ENCODE data around the gene UBA52.
"Not testable (repeated sequence)": the region's sequence is repeated elsewhere in the genome, so short reads cannot be mapped to it uniquely, and the experiment has no call there.

The UBA52 gene

DNA sequence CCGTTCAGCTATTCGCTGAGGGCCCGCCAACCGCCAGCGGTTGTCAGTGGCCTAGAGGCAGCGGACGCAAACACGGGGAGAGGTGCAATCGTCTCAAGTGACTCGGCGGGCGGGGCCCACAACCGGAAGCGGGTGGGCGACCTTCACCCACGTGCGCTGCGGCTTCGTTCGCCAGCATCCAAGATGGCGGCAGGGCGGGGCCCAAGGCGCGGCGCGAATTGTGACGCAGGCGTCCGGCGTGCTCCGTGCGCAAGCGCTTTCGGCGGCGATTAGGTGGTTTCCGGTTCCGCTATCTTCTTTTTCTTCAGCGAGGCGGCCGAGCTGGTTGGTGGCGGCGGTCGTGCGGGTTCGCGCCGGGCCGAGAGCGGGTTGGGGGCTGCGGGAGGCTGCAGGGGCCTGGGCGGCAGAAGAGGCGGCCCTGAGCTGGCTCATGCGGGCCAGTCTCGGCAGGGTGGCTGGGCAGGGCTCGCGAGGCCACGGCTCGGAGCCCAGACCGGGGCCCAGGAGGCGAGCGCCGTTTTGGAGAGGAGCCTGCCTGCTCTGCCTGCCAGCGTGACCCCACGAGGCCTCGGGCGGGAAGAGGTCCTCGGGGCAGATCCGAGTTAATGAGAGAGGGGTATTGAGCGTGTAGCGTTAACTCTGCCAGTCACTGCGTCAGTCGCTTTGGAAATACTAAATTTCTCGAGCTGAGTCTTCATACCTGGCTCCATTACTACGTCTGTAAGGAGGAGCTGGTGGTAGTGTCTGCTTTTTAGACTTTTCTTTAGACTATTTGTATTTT, at the start of gene UBA52:
Gene UBA52 (plus strand): TSS at position 294 of the 781 bp plus-strand sequence. CDS start 1,444 bp downstream, outside the sequence.
- H3K4me3 Mint-ChIP-seq, result peak within 1 kb of the TSS; percentile 93 to 95
- no peaks in the 10 kb centered on the region for H3K9me3 Mint-ChIP-seq
- peak within 1 kb of the TSS; percentile 99 for H3K27ac Mint-ChIP-seq
- H3K4me1 Mint-ChIP-seq, result peaks cover 22 to 36% of the 10 kb centered on the region in 2 donors
- ATAC-seq (replicated peaks) (peak; percentile 96), DNase-seq (peak; percentile 99)
- H3K27me3 Mint-ChIP-seq, result no peaks in the 10 kb centered on the region
- peaks cover 60 to 69% of the 10 kb centered on the region in 2 donors for H3K36me3 Mint-ChIP-seq

DNA sequence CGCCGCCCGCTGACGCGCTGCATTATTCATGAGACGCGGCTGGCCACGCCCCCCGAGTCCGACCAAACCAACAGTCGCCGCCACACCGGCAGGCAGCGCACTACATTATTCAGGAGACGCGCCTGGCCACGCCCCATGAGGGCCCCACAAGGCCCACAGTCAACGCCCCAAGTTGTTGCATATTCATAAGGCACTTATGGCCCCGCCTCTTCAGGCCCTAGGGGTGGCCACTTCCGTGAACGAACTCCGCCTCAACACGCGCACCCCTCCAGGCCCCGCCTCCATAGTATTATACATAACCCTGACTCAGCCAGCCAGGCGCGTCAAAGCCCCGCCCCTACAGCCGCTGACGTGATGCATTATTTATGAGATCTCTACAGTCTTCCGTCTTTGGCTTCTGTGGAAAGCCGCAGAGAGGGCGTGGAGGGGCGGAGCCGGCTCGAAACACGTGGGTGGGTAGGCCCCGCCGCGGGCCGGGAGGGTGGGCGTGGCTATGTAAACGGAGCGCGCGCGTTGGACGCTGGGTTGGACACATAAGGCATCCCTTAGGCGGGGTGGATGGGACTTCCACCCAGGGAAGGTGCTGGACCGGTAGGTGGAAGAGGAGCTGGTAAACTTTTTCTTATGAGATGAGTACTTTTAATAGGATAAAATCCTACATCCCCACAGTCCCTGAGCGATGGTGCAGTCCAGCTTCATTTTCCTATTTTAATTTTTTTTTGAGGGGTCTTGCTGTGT, 49.4 kb upstream of the UBA52 start:
- Mint-ChIP-seq H3K27me3 (no peaks in the 10 kb centered on the region), H3K4me3 (peak overlapping the region; percentile 92 to 95), H3K9me3 (no peaks in the 10 kb centered on the region), H3K27ac (peak overlapping the region; percentile 99), H3K36me3 (peaks cover 2 to 9% of the 10 kb centered on the region in 2 donors), H3K4me1 (peaks cover 16 to 33% of the 10 kb centered on the region in 2 donors)
- DNase-seq (peak; percentile 100), ATAC-seq (replicated peaks) (peak; percentile 89 to 91)

- not testable (repeated sequence) for H3K36me3 Mint-ChIP-seq, H3K27me3 Mint-ChIP-seq
Measured at GRCh38 chr19:18522862-18523440, 48.7 kb upstream of the UBA52 start.

DNA sequence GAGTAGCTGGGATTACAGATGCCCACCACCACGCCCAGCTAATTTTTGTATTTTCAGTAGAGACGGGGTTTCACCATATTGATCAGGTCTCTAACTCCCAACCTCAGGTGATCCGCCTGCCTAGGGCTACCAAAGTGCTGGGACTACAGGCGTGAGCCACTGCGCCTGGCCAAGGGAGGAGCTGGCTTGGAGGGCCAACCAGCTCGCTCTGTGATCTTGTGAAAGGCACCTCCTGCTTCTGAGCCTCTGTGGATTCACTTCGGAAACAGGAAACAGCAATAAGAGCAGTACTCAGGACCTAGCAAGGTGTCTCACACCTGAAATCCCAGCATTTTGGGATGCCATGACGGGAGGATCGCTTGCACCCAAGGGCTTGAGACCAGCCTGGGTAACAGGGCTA, 47.8 kb upstream of the UBA52 start:
- Mint-ChIP-seq H3K27me3 (no peaks in the 10 kb centered on the region), H3K9me3 (no peaks in the 10 kb centered on the region), H3K4me1 (peaks cover 12 to 19% of the 10 kb centered on the region in 2 donors), H3K27ac (peak overlapping the region; percentile 65), H3K36me3 (peaks cover 2 to 9% of the 10 kb centered on the region in 2 donors), H3K4me3 (peak overlapping the region in 1 of 2 donors; percentile 28)
- DNase-seq (no peak), ATAC-seq (replicated peaks) (no peak)

More at GRCh38 chr19:18522862-18523440, 48.7 kb upstream of the UBA52 start:
- peaks cover 14 to 28% of the 10 kb centered on the region in 2 donors for H3K4me1 Mint-ChIP-seq
- peak overlapping the region; percentile 99 for H3K27ac Mint-ChIP-seq
- not testable (repeated sequence) for H3K9me3 Mint-ChIP-seq; ATAC-seq (replicated peaks); DNase-seq
- peak overlapping the region; percentile 92 to 95 for H3K4me3 Mint-ChIP-seq

GRCh38 chr19:18526316-18526715, 45.3 kb upstream of the UBA52 start:
- Mint-ChIP-seq H3K4me1 (peaks cover 1 to 5% of the 10 kb centered on the region in 2 donors), H3K27ac (no peak overlapping the region), H3K36me3 (peaks cover 0 to 6% of the 10 kb centered on the region in 2 donors), H3K27me3 (no peaks in the 10 kb centered on the region), H3K9me3 (no peaks in the 10 kb centered on the region), H3K4me3 (no peak overlapping the region)
- DNase-seq, result no peak
- ATAC-seq (replicated peaks), result no peak

DNA sequence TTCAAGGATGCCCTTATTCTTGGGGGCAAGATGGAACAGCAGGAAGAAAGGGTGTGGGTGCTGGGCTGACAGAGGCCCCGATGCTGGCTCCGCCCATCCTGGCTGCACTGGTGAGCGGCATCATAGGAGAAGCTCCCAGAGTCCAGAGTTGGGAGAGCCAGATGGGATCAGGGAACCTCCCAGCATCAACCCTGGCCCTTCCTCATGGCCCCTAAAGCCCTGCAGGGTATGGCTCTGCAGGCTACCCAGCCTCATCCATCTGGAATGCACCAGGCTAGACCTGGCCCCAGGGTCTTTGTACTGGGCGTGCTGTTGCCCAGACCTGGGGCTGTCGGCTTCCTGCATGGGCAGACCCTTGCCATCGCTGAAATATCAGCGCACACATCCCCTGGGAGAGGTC, 41.9 kb upstream of the UBA52 start:
- Mint-ChIP-seq H3K36me3 (peaks cover 10 to 18% of the 10 kb centered on the region in 2 donors), H3K27me3 (no peaks in the 10 kb centered on the region), H3K4me1 (no peaks in the 10 kb centered on the region), H3K27ac (peak overlapping the region; percentile 17), H3K4me3 (no peak overlapping the region), H3K9me3 (no peaks in the 10 kb centered on the region)
- no peak for DNase-seq
- ATAC-seq (replicated peaks), result no peak

DNA sequence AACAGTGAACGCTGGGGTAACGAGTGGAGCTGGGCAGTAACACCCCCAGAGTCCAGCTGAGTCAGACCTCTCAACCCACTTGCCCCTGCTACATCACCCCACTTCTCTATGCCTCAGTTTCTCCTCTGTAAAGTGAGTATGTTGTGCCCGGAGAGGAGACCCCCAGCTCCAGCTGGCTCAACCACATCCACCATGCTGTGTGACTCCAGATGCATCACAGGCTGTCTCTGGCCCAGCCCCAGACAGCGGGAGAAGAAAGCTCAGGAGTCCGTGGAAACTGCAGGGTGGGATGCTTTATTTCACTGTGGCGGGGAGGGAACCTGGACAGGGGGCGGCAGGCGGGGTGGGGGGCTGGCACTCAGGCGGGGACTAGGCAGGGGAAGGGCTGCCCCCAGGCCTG, 40.2 kb upstream of the UBA52 start:
- ATAC-seq (replicated peaks), result no peak
- DNase-seq, result no peak
- Mint-ChIP-seq H3K36me3 (peaks cover 18 to 29% of the 10 kb centered on the region in 2 donors), H3K9me3 (no peaks in the 10 kb centered on the region), H3K4me3 (no peak overlapping the region), H3K4me1 (peaks cover 0 to 1% of the 10 kb centered on the region in 2 donors), H3K27me3 (no peaks in the 10 kb centered on the region), H3K27ac (no peak overlapping the region)

- Mint-ChIP-seq H3K36me3 (peaks cover 25 to 34% of the 10 kb centered on the region in 2 donors), H3K4me1 (peaks cover 0 to 5% of the 10 kb centered on the region in 2 donors), H3K27me3 (no peaks in the 10 kb centered on the region), H3K4me3 (no peak overlapping the region), H3K9me3 (no peaks in the 10 kb centered on the region), H3K27ac (no peak overlapping the region)
- DNase-seq (no peak), ATAC-seq (replicated peaks) (no peak)
Measured at GRCh38 chr19:18532168-18532890, 39.3 kb upstream of the UBA52 start.

GRCh38 chr19:18533058-18533457, 38.6 kb upstream of the UBA52 start:
- Mint-ChIP-seq H3K4me1 (peaks cover 0 to 5% of the 10 kb centered on the region in 2 donors), H3K27ac (no peak overlapping the region), H3K4me3 (no peak overlapping the region), H3K36me3 (peaks cover 28 to 38% of the 10 kb centered on the region in 2 donors), H3K27me3 (no peaks in the 10 kb centered on the region), H3K9me3 (no peaks in the 10 kb centered on the region)
- DNase-seq (no peak), ATAC-seq (replicated peaks) (no peak)

DNA sequence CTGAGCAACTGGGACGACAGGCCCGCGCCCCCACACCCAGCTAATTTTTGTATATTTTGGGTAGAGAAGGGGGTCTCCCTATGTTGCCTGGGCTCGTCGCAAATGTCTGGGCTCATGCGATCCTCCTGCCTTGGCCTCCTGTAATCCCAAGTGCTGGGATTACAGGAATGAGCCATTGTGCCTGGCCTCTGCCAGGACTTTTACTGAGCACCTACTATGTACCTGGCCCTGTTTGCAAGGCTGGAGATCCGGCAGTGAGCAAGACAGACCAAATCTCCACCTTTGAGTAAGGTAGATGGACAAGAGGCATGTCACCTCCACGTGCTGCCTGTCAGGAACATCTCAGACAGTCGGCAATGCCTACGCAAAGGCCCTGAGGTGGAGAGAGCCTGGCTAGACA, 35.2 kb upstream of the UBA52 start:
- H3K27me3 Mint-ChIP-seq, result no peaks in the 10 kb centered on the region
- no peak overlapping the region for H3K4me3 Mint-ChIP-seq
- H3K27ac Mint-ChIP-seq, result no peak overlapping the region
- H3K9me3 Mint-ChIP-seq, result no peaks in the 10 kb centered on the region
- no peak for DNase-seq
- ATAC-seq (replicated peaks), result no peak
- peaks cover 40 to 54% of the 10 kb centered on the region in 2 donors for H3K36me3 Mint-ChIP-seq
- peaks cover 0 to 14% of the 10 kb centered on the region in 2 donors for H3K4me1 Mint-ChIP-seq

- DNase-seq, result no peak
- no peak overlapping the region for H3K27ac Mint-ChIP-seq
- H3K27me3 Mint-ChIP-seq, result no peaks in the 10 kb centered on the region
- no peak for ATAC-seq (replicated peaks)
- no peak overlapping the region for H3K4me3 Mint-ChIP-seq
- H3K36me3 Mint-ChIP-seq, result peaks cover 37 to 52% of the 10 kb centered on the region in 2 donors
- H3K9me3 Mint-ChIP-seq, result no peaks in the 10 kb centered on the region
- H3K4me1 Mint-ChIP-seq, result peaks cover 7 to 22% of the 10 kb centered on the region in 2 donors
Measured at GRCh38 chr19:18537431-18537830, 34.2 kb upstream of the UBA52 start.

- Mint-ChIP-seq H3K27ac (no peak overlapping the region), H3K4me3 (no peak overlapping the region)
Measured at GRCh38 chr19:18538115-18538514, 33.5 kb upstream of the UBA52 start.

DNA sequence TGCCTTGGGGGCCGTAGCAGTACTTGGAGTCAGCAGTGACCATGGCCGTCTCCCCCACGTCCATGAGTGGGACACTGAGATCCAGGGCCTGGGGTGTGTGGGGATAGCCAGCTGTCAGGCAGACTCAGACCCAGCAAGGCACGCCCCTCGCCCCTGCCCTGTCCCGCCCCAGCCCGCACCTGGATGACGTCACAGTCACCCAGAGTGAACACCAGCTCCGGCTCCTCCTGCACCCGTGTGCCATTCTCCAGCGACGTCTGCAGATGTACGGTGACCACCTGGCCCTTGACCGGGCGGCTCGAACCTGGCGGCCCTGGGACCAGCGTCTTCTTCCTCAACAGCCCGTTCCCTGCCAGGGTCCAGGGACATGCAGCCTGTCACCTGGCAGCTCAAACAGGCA, 32.3 kb upstream of the UBA52 start:
- DNase-seq (no peak), ATAC-seq (replicated peaks) (no peak)
- Mint-ChIP-seq H3K4me3 (no peak overlapping the region), H3K9me3 (no peaks in the 10 kb centered on the region), H3K27ac (no peak overlapping the region), H3K27me3 (no peaks in the 10 kb centered on the region), H3K4me1 (peaks cover 16 to 33% of the 10 kb centered on the region in 2 donors), H3K36me3 (peaks cover 32 to 45% of the 10 kb centered on the region in 2 donors)

More at GRCh38 chr19:18538115-18538514, 33.5 kb upstream of the UBA52 start:
- DNase-seq, result no peak
- Mint-ChIP-seq H3K9me3 (no peaks in the 10 kb centered on the region), H3K4me1 (peaks cover 10 to 25% of the 10 kb centered on the region in 2 donors), H3K36me3 (peaks cover 33 to 47% of the 10 kb centered on the region in 2 donors), H3K27me3 (no peaks in the 10 kb centered on the region)
- ATAC-seq (replicated peaks), result no peak

DNA sequence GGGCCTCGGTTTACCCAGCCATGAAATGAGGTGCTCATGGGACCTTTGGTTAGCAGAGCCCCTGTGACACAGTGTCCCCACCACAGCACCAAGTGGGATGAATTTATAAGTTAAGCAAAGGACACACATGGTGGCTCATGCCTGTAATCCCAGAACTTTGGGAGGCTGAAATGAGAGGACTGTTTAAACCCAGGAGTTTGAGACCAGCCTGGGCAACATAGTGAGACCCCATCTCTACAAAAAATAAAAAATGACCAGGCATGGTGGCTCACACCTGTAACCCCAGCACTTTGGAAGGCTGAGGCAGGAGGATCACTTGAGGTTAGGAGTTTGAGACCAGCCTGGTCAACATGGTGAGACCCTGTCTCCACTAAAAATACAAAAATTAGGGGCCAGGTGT, 31.5 kb upstream of the UBA52 start:
- not testable (repeated sequence) for H3K27me3 Mint-ChIP-seq; H3K9me3 Mint-ChIP-seq; H3K4me3 Mint-ChIP-seq; H3K27ac Mint-ChIP-seq; ATAC-seq (replicated peaks); DNase-seq
- peaks cover 30 to 42% of the 10 kb centered on the region in 2 donors for H3K36me3 Mint-ChIP-seq
- peaks cover 17 to 38% of the 10 kb centered on the region in 2 donors for H3K4me1 Mint-ChIP-seq

Measured in stimulated activated naive B cell treated with anti-CD40 and anti-IgM and Interleukin-4, amounts not matched to agents 10 μg/mL and 1 μg/mL and 100 μg/mL, for 72 hours (primary cell).